ENCODE measurements around the gene PRMT1. TPM values are rescaled to one million over a fixed set of nuclear protein-coding genes. Genes with fewer than 3 reads are reported as not detected.

The PRMT1 gene
- total and polyA plus RNA-seq, 2 of the 13 experiments (the other 11 are each of a cell fraction or from before 2014, with no cell fraction given): 324 to 374 TPM

DNA sequence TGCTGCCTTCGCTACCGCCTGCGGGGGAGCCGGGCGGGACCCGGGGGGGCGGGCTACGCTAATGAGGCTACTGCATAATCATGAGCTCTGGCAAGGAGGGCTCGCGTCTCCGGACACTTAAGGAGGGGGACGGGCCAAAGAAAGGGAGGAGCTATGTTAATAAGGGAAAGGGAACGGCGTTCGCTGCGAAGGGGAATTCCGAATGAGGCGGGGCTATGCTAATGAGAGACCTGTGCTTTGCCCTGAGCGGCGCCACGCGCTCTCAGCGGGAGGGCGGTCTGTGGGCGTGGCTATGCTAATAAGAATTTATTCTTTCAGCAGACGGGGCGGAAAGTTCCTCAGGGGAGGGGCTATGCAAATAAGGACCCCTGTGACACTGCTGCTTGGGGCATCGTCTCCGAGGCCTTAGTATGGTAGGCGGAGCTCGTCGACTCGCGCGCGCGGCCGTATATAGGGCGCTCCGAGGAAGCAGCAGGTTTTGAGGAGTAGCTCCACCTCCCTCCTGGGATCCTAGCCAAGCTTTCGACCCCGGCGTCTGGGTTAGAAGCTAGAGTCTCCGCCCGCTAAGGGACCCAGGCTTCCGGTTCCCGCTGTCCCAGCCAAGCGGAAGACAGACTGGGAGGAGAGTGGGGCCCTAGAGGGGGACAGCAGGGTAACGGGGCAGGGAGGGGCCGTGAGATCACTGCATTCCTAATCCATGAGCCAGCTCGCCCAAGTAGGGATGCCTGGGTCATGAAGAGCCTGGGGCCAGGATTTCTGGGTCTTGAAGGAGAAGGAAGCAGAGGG is 36.8 kb upstream of the PRMT1 start, which contains the start of gene RRAS (continued):
- TF ChIP-seq ZBTB25 (CRISPR knock-in tag; IDR thresholded peaks at IDR 0.05) (peak; percentile 93), TEAD3 (CRISPR knock-in tag; optimal IDR thresholded peaks at IDR 0.05; ENCODE audit: borderline replicate concordance) (peak; percentile 91), GFI1 (CRISPR knock-in tag; IDR thresholded peaks at IDR 0.05; ENCODE audit: borderline replicate concordance) (peak; percentile 82), SP2 (CRISPR knock-in tag; IDR thresholded peaks at IDR 0.05) (no peak; the same call in 1 of the 2 replicates), ZNF414 (CRISPR knock-in tag; IDR thresholded peaks at IDR 0.05) (no peak), MTA1 (CRISPR knock-in tag; IDR thresholded peaks at IDR 0.05; ENCODE audit: borderline replicate concordance) (peak; percentile 56; the same call in 1 of the 2 replicates), ZNF660 (CRISPR knock-in tag; IDR thresholded peaks at IDR 0.05; ENCODE audit: borderline replicate concordance, low read depth) (no peak), MAZ (IDR thresholded peaks at IDR 0.05; ENCODE audit: borderline replicate concordance, low read depth, low read length) (peak; percentile 55; the same call in 1 of the 2 replicates), MAZ (CRISPR knock-in tag; IDR thresholded peaks at IDR 0.05; ENCODE audit: low read depth) (peak; percentile 74), GTF2F1 (IDR thresholded peaks at IDR 0.05; ENCODE audit: low read length) (peak; percentile 70; the same call in 1 of the 2 replicates), ZNF326 (CRISPR knock-in tag; IDR thresholded peaks at IDR 0.05; ENCODE audit: borderline replicate concordance) (no peak), RFXAP (CRISPR knock-in tag; IDR thresholded peaks at IDR 0.05; ENCODE audit: borderline replicate concordance) (no peak), SP1 (IDR thresholded peaks at IDR 0.05) (no peak), SP1 (CRISPR knock-in tag; IDR thresholded peaks at IDR 0.05) (peak; percentile 84), ZNF670 (CRISPR knock-in tag; IDR thresholded peaks at IDR 0.05; ENCODE audit: borderline replicate concordance) (no peak)
- TF ChIP-seq, protein P1, sequence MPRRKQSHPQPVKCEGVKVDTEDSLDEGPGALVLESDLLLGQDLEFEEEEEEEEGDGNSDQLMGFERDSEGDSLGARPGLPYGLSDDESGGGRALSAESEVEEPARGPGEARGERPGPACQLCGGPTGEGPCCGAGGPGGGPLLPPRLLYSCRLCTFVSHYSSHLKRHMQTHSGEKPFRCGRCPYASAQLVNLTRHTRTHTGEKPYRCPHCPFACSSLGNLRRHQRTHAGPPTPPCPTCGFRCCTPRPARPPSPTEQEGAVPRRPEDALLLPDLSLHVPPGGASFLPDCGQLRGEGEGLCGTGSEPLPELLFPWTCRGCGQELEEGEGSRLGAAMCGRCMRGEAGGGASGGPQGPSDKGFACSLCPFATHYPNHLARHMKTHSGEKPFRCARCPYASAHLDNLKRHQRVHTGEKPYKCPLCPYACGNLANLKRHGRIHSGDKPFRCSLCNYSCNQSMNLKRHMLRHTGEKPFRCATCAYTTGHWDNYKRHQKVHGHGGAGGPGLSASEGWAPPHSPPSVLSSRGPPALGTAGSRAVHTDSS (CRISPR knock-in tag; conservative IDR thresholded peaks at IDR 0.05): no peak
- TF ChIP-seq, protein P2, sequence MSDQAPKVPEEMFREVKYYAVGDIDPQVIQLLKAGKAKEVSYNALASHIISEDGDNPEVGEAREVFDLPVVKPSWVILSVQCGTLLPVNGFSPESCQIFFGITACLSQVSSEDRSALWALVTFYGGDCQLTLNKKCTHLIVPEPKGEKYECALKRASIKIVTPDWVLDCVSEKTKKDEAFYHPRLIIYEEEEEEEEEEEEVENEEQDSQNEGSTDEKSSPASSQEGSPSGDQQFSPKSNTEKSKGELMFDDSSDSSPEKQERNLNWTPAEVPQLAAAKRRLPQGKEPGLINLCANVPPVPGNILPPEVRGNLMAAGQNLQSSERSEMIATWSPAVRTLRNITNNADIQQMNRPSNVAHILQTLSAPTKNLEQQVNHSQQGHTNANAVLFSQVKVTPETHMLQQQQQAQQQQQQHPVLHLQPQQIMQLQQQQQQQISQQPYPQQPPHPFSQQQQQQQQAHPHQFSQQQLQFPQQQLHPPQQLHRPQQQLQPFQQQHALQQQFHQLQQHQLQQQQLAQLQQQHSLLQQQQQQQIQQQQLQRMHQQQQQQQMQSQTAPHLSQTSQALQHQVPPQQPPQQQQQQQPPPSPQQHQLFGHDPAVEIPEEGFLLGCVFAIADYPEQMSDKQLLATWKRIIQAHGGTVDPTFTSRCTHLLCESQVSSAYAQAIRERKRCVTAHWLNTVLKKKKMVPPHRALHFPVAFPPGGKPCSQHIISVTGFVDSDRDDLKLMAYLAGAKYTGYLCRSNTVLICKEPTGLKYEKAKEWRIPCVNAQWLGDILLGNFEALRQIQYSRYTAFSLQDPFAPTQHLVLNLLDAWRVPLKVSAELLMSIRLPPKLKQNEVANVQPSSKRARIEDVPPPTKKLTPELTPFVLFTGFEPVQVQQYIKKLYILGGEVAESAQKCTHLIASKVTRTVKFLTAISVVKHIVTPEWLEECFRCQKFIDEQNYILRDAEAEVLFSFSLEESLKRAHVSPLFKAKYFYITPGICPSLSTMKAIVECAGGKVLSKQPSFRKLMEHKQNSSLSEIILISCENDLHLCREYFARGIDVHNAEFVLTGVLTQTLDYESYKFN (CRISPR knock-in tag; conservative IDR thresholded peaks at IDR 0.05): peak; percentile 93
- TF ChIP-seq, protein P3, sequence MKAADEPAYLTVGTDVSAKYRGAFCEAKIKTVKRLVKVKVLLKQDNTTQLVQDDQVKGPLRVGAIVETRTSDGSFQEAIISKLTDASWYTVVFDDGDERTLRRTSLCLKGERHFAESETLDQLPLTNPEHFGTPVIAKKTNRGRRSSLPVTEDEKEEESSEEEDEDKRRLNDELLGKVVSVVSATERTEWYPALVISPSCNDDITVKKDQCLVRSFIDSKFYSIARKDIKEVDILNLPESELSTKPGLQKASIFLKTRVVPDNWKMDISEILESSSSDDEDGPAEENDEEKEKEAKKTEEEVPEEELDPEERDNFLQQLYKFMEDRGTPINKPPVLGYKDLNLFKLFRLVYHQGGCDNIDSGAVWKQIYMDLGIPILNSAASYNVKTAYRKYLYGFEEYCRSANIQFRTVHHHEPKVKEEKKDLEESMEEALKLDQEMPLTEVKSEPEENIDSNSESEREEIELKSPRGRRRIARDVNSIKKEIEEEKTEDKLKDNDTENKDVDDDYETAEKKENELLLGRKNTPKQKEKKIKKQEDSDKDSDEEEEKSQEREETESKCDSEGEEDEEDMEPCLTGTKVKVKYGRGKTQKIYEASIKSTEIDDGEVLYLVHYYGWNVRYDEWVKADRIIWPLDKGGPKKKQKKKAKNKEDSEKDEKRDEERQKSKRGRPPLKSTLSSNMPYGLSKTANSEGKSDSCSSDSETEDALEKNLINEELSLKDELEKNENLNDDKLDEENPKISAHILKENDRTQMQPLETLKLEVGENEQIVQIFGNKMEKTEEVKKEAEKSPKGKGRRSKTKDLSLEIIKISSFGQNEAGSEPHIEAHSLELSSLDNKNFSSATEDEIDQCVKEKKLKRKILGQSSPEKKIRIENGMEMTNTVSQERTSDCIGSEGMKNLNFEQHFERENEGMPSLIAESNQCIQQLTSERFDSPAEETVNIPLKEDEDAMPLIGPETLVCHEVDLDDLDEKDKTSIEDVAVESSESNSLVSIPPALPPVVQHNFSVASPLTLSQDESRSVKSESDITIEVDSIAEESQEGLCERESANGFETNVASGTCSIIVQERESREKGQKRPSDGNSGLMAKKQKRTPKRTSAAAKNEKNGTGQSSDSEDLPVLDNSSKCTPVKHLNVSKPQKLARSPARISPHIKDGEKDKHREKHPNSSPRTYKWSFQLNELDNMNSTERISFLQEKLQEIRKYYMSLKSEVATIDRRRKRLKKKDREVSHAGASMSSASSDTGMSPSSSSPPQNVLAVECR (CRISPR knock-in tag; IDR thresholded peaks at IDR 0.05; ENCODE audit: borderline replicate concordance): peak; percentile 72; the same call in 1 of the 2 replicates

Measured in HepG2 (cell line).